HG03108 (cell line): ENCODE data around the gene GPR39.

Source experiments
- ATAC-seq: cut with Tn5 transposase; IDR thresholded peaks from one replicate; pipeline ENCODE4 v1.9.1; 2021; ENCODE audit warnings: moderate library complexity; ENCODE audit not compliant: unreplicated experiment

The GPR39 gene

GRCh38 chr2:132560562-132560961, 144.0 kb downstream of the GPR39 start:
- no peak for ATAC-seq

GRCh38 chr2:132562245-132562644, 145.6 kb downstream of the GPR39 start:
- no peak for ATAC-seq

- no peak for ATAC-seq
These were observed 147.5 kb downstream of the GPR39 start for GRCh38 chr2:132564065-132564464.

GRCh38 chr2:132566379-132566778, 149.8 kb downstream of the GPR39 start:
- no peak for ATAC-seq

DNA sequence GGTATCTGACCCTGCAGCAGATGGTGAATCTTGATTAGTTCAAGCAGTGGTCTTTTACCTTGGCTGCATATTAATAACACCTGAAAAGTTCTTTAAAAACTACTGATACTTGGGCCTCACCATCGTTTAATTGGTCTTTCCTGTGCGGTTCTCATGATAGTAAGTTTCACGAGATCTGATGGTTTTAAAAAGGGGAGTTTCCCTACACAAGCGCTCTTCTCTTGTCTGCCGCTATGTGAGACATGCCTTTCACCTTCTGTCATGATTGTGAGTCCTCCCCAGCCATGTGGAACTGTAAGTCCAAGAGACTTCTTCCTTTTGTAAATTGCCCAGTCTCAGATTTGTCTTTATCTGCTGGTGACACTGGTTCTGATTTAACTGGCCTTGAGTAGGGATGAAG, 151.1 kb downstream of the GPR39 start:
- ATAC-seq: no peak

- ATAC-seq: no peak
These were observed 152.1 kb downstream of the GPR39 start for GRCh38 chr2:132568656-132569055.

DNA sequence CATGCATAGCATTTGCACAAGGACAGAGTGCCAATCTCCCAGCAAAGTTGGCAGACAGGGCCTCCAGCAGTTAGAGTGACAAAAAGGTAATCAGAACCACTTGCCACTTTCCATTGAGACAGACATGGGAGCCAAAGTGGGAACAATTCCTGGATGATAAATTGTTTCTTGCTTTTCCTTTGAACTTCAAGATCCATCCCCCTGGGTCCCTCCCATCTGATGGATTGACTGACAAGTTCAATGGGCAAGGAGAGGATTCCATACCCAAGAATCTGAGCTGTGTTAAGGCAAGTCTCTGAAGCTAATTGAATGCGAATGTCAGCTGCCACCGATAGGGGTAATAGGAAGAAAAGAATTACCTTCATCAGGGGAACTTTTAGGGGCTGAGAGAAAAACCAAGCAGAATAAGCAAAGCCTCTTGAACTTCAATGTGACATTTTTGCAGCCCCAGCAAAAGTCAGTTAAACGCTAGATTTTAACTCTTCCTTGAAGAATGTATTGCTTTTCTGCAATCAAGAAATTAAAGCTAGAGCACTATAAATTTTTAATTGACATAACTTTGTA, 156.9 kb downstream of the GPR39 start:
- ATAC-seq: no peak

DNA sequence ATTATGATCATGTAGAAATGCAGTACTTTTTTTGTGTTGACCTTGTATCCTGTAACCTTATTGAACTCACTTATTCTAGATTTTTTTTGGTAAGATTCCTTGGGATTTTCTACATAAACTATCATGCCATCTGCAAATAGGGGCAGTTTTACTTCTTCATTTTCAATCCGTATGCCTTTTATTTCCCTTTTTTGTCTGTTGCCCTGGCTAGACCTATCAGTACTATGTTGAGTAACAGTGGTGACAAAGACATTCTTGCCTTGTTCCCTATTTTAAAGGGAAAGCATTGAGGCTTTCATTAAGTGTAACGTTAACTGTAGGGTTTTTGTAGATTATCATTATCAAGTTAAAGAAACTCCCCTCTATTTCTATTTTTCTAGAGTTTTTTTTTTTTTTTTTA, 161.1 kb downstream of the GPR39 start:
- no peak for ATAC-seq

GRCh38 chr2:132581591-132581990, 165.0 kb downstream of the GPR39 start:
- ATAC-seq: no peak

DNA sequence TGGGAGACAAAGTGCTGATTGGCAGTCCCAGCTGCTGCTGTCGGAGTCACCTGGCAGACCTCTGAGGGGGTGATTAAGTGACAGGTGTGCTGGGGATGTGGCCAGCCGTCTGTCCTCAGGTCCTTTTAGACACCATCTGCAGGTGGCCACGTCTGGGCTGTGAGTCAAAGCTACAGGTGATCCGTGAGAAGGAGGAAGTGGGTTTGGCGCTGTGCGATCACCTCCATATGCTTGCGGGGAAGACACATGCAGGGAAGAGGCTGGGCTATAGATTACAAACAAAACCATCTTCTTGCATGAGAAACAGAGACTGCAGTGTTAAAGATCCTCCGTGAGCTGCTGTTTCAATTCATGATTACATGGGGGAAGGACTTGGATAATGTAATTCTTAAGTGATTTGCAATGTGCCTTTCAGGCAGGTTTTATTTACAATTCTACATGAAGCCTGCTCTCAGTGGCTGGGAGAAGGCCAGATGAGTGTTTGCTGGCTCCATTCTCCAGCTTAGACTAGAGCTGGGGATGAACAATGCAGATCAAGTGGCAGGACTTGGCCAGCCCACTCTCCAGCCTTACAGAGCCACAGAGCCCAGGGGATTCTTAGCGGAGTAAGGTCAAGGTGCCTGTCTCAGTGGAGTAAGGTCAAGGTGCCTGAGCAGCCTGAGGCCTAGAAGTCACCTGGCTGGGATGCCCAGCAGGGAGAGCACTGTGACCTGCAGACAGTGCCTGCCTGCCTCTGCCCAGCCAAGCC, 165.6 kb downstream of the GPR39 start:
- no peak for ATAC-seq

DNA sequence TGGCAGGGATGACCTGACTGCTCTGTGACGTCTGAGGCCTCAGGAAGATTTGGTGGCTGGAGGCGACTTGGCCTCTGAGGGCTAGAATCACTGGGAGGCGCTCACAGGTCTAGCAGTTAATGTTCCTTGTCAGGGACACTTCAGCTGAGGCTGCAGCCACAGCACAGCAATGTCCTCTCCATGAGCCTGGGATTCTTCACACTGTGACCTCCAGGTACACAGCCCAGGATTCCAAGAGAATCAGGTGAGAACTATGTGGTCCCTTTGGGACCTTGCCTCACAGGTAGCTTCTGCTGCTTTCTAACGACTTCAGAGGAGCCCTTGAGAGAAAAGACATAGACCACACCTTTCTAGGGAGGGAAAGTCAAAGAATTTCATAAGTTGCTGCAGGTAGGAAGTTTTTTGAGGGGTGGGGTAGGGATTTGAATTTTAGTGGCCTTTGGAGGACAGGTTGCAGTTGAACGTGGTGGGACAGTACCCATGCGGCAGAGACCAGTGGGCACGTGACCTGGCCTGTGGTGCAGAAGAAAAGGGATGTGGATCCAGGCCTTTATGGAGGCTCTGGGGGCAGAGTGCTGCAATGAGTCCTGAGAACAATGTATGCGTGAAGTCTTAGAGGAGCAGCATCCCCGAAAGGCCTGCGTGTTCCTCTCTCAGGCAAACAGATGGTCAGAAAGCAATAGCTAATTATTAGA, 167.2 kb downstream of the GPR39 start:
- ATAC-seq: no peak

DNA sequence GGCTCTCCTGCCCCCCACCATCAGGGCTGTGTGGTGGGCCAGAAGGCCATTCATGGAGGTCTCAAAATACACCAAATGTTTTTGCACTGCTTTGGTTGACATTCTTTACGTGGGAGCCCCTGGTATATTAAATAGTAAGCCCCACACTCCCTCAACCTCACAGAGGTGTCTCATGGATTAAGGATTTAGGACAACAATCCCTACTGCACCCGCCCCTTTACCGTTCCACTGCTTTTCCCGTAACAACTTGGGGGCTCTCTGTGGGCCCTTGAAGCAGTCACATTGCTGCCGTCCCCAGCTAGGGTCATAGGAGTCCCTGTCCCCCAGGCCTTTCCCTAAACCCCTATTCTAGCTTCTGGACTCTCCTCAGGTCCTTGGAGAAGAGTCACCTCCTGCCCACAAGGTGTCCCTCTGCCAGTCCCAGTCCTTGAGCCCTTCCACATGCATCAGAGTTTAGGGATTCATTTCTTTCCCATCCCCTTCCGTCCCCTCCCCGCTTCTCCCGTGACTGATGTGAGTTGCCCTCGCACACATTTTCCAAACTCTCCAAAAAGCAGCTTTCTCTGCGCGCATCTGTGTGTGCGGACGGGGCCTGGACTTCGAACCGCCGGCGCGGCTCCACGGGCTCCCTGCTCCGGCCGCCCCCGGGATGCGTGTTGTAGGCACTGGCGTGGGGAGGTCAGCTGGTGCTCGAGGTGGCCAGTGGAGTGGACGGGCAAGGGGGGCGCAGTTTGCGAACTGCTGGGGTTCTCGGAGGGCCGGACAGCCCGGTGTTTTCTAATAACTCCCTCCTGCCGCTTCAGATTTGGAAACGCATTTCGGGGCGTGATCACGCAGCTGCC, 168.6 kb downstream of the GPR39 start:
- ATAC-seq: no peak

DNA sequence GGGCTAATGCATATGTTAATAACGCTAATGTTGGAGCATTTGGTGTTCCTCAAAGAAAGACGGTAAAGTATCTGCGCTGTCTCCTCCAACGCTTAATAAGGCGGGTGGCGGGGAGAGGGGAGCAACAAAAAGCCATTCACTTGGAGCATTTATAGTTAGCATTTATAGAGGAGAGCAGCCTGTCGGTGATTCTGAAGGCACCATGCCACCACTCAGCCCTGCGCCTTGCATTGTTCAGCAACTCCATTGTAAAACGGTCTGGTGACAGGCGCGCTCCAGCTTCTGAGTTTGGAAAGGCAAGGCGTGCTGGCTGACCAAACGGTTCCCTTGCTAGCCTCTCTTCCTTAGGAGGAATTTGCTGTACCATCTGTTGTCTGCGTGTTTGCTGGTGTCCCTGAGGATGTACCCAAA, 169.5 kb downstream of the GPR39 start:
- ATAC-seq: no peak

DNA sequence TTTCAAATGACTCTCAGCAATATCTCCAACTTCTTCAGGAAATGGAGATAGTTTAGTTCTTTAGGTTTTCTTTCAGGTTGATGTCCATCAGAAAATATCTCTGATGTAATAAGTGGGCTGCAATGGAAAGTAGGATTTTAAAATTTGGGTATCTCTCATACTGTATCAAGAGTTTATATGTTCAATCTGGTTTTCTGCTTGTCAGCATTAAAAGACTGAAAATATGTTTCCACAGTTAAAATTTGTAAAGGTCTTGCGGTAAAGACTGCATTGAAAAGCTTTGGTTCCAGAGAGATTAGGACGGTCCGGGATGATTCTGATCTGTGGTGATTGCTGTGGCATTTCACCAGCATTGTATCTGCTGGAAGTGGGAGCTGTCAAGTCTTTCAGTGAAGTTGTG, 170.2 kb downstream of the GPR39 start:
- ATAC-seq: no peak

DNA sequence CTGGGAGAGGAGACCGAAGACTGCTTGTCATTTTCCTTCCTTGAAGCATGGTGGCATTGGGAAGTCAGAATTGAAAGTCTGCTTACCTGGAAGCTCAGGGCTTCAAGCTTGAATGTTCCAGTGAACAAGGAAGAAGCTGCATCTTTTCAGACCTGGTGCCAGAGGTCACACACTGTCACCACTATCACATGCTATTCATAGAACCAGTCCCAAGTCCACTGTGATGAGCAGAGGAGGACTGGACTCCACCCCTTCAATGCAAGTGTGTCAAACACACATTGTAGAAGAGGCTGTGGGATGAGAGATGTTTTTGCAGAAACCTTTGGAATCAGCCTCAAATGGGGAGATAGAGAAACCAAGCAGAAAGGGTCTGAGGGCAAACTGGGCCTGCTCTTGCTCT, 172.0 kb downstream of the GPR39 start:
- no peak for ATAC-seq

DNA sequence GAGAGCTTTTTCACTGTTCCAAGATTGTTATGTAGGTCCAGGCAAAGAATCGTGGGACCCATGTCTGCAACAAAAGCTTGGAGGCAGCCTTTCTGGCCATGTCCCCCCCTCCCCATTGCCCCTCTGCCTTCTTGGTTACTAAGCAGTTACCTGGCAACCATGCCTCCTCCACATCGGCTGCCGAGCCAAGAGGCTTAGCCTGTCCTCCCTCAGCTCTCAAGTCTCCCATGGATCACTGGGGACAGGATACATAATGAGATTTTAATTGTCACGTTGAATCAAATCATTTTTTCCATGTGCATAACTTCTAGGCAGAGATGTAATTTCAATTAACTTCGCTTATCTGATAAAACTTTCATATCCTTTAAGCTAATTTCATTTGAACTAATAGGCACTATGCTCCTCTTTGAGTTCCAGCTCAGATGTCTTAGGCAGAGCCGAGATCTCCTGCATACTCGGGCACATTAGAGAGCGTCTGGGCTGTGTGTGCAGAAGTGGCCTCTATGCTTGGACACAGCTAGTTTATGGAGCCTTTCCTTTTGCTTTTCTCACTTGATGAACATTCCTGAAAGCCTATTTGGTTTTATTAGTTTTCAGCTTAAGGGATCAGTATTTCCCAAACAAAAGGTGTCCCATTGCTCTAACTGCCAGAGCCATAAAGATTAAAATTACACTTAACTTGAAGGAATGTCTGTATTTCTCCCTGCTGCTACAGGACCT, 172.7 kb downstream of the GPR39 start:
- ATAC-seq: no peak

GRCh38 chr2:132589966-132590365, 173.4 kb downstream of the GPR39 start:
- ATAC-seq: no peak

DNA sequence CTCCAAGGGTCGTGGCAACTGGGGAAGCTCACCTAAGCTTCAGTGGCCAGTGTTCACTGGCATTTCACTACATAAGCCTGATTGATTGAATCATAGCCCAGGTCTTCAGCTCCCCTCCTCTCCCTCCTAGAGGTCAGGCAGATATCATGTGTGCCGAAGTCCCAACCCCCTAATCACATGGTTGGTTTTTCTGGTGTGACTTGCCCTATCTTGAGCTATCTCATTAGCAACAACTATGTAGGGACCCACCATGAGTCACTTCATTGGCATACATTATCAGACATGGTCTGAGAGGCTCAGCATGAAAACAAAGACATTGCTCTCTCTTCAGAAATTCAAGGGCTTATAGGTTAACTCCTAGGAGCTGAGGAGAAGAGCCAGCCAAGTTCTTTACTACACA, 176.6 kb downstream of the GPR39 start:
- no peak for ATAC-seq

GRCh38 chr2:132595186-132595585, 178.6 kb downstream of the GPR39 start:
- no peak for ATAC-seq

DNA sequence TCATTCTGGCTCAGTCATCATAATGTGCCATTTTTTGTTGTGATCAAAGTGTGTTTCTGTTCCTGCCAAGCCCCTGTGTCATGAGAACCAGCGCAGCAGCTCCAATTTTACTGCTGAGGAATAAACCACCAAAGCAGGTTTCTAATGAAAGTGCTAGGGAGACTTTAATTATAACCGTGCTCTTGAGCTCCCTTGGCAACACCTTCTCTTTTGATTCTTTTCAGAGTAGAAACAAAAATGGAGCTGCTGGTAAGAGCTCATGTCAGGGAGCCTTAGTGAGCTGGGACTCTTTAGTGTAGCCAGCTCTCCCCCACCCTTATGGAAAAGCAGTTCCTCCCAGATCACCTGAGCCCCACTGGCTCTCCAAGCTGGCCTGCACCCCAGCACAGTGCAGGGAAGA, 179.1 kb downstream of the GPR39 start:
- no peak for ATAC-seq

- ATAC-seq: no peak
These were observed 180.6 kb downstream of the GPR39 start for GRCh38 chr2:132597166-132597565.
